ENCODE results near the gene CHST12.

Gene CHST12

GRCh38 chr7:2481195-2481594 is 77.8 kb downstream of the CHST12 start:
- DNase-seq, result no peak

GRCh38 chr7:2482725-2483451 is 79.5 kb downstream of the CHST12 start:
- no peak for DNase-seq

DNA sequence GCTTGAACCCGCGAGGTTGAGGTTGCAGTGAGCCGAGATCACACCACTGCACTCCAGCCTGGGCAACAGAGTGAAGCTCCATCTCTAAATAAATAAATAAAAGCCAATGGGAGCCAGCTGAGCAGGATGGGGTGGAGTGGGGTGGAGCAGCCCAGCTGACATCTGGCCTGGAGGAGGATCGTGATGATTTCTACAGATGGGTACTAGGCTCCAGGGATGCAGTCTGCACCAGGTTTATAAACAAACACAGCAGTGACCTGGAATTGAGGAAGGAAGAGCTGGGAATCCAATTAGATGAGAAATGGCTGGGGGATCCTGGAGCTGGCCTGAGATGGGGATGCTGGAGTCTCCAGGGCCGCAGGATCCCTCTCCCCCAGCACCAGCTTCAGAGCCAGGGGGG is 80.1 kb downstream of the CHST12 start:
- DNase-seq, result no peak

DNA sequence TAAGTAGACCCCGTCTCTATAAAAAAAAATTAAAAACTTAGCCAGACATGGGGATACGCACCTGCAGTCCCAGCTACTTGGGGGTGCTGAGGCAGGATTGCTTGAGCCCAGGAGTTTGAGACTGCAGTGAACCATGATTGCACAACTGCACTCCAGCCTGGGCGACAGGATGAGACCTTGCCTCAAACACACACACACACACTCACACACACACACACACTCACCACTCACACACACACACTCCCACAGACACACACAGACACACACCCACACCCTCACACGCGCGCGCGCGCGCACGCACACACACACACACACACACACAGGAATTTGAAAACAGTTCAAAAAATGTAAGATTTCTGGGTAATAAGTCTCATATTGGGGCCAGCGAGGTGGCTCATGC is 81.5 kb downstream of the CHST12 start:
- no peak for DNase-seq

- no peak for DNase-seq
Observed at GRCh38 chr7:2487586-2488271, 84.3 kb downstream of the CHST12 start.

- no peak for DNase-seq
Observed at GRCh38 chr7:2488272-2488645, 84.8 kb downstream of the CHST12 start.

DNA sequence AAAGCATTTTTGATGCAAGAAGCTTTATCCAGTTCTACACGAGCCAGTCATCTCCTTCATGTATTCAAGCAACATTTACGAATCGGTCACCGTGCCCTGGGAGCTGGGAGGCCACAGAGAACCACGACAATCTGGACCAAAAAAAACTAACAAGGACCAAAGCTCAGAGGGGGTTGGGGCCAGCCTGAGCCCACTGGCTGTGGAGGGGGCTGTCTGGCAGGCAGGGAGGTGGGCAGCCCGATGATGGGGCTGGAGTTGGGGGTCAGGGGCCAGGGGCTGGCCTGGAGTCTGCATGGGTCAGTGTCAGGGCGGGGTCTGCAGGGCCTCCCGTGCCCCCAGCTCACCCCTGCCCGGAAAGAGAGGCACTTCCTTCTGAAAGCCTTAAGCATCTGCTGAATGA is 85.3 kb downstream of the CHST12 start:
- no peak for DNase-seq

DNA sequence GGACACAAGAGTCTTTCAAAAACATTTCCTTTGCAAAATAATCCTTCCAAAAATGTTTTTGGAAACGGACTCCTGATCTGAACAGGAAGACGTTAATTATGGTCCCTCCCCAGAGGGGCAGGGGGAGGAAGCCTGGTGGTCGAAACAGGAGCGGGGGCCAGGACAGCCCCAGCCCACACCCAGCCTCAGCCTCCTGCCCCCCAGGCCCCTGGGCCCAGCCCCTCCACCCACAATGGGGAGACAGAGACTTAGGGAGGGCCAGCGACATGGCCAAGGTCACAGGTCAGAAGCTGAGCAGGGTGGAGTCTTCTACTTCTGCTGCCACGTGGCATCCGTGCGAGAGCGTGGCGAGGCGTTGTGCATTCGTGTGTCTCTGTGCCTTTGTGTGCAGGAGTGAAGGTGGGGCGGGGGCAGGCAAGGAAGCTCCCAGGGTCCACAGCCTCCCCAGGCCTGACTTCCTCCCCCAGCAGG is 86.8 kb downstream of the CHST12 start:
- no peak for DNase-seq

DNA sequence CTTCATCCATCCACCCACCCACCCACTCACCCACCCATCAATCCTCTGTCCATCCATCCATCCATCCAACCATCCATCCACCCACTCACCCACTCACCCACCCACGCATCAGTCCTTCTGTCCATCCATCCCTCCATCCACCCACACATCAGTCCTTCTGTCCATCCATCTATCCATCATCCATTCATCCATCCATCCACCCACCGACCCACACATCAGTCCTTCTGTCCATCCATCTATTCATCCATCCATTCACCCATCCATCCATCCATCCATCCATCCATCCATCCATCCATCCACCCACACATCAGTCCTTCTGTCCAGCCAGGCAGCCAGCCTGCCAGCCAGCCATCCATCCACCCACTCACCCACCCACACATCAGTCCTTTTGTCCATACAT is 88.6 kb downstream of the CHST12 start:
- no peak for DNase-seq

DNA sequence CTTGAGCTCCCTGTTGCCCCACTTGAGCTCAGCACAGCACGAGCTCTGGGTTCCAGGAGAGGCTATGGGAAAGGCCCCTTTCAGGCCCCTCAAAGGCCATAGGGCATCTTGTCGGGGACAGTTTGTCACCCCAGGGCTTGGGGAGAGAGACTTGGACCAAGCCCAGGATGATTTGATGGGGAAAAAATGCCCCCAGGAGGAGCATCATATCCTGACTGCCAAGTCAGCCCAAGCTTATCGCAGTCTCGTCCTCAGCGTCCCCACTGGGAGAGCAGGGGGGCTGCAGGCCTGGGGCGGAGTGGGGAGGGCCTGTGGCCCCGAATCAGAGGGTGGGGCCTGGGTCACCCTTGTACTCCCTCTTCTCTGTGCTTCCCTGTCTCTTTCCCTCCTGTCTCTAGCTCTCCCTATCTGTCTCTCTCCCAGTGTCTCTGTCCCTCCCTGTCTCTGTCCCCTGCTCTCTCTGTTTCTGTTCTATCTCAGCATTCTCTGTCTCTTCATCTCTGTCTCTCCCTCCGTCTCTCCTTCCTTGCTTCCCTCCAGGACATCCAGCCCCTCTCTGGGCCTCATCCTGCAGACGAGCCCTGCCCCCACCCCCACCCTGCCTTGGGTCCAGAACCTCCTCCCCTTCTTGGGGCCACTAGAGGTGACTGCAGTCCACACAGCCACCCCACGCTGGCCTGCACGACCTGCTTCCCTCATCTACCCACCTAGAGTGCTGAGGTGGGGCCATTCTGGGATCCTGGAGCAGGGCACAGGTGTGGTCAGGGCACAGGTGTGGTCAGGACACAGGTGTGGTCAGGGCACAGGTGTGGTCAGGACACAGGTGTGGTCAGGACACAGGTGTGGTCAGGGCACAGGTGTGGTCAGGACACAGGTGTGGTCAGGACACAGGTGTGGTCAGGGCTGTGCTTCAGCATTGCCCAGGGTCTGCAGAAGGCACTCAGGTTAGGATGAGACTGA is 90.1 kb downstream of the CHST12 start:
- DNase-seq, result peak; percentile 23

DNA sequence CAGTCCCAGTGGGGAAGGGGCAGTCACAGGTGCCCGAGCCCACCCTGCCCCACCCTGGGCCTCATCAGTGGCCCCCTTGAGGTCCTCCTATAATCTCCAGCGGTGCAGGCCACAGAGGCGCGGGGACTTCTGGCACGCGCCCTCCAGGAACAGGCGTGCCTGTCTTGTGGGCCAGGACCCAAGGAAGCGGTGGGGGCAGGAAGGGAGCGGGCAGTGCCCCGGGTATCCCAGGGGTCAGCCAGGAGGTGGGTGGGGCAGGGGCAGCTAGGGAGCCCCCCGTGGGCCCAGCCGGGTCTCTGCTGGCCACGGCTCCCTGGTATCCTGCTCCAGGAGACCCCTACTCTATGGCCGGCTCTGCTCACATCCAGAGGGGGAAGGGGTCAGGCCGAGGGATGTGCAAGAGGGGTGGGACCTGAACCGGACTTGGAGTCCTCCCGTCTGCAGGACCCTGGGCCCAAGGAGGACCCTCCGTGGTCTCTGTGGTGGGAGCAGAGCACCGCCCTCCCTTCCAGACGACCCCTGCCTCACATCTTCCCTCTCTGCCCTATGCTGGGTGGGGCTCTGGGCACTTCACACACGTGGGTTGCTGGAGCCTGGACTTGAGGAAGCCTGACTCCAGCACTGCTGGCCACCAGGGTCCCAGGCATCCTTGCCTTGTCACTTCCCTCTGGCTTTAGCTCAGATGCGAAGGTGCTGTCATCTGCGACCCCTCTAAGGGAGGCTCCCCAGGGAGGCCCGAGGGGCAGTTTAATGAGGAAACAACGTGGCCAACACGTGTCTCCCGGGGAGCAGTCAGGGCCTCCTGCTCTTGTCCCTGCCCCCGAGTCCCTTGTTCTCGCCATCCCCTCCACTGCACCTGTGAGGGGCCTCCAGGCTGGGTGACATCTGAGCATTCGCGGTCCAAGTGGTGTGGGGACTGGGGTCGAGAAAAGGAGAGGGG is 91.0 kb downstream of the CHST12 start:
- no peak for DNase-seq

DNA sequence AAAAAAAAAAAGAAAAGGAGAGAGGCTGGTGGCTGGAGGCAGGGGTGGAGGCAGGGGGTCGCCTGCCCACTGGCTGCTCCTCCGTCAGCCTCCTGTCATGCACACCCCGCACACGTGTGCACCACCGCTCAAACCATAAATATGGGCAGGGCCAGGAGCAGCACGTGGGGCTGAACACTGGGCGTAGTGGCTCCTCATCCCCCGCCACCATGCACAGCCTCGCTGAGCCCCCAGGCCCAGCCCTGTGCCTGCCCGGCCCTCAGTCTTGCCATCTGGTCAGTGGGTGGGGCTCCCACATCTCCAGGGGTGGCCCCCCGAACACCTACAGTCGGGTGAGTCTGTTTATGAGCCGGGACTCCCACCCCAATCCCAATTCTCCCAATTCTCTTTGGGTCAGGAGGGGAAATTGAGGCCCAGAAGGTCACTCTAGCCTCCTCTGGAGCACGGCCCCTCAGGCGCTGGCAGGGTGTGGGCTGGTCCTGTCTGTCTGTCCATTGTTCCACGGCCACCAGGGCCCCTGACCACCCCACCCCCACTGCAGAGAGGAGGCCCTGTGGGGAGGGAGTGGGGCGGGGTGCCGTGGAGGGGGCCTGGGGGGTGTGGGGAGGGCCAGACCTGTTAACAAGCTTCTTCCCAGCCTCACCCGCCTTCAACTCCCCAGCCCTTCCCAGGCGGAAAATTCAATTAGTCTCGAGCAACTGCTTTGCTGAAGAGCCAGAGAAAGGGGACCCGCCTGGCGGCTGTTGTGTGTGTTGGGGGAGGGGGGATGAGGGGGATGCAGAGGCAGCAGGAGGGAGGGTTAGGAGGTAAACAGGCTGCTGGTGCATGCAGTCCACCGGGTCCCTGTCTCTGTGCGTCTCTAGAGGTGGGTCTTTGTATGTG is 92.2 kb downstream of the CHST12 start:
- no peak for DNase-seq

DNA sequence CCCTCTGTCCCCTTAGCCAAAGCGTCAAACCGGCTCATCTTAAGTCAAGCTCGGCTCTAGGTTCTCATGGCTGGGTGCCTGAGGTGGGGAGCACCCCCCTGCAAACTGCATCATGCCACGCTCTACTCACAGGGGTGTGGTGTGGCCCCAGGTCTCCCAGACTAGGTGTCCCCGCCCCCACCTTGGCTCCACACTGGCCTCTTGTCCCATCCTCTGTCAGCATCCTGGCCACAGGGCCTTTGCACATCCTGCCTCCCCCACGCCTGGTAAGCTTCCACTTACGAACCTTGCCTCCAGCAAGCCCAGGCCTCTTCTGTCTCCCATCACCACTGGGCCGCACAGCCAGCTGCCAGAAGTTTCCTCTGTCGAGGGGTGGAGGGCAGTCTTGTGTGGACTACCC is 93.0 kb downstream of the CHST12 start:
- no peak for DNase-seq

DNA sequence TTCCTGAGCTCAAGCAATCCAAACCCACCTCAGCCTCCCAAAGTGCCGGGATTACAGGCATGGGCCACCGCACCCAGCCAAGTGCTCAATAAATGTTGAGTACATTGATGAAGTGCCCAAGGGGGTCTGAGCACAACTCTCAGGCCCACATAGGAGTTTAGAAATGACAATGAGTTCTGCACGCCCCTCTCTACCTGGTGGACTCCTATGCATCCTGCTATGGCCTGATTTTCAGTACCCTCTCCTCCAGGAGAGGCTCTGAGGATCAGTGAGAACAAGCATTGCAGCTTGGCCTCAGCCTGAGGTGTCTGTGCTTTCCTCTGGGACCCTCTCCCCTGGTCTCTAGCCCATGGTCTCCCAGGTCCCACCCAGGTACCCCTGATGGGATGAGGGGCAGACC is 93.7 kb downstream of the CHST12 start:
- no peak for DNase-seq

DNA sequence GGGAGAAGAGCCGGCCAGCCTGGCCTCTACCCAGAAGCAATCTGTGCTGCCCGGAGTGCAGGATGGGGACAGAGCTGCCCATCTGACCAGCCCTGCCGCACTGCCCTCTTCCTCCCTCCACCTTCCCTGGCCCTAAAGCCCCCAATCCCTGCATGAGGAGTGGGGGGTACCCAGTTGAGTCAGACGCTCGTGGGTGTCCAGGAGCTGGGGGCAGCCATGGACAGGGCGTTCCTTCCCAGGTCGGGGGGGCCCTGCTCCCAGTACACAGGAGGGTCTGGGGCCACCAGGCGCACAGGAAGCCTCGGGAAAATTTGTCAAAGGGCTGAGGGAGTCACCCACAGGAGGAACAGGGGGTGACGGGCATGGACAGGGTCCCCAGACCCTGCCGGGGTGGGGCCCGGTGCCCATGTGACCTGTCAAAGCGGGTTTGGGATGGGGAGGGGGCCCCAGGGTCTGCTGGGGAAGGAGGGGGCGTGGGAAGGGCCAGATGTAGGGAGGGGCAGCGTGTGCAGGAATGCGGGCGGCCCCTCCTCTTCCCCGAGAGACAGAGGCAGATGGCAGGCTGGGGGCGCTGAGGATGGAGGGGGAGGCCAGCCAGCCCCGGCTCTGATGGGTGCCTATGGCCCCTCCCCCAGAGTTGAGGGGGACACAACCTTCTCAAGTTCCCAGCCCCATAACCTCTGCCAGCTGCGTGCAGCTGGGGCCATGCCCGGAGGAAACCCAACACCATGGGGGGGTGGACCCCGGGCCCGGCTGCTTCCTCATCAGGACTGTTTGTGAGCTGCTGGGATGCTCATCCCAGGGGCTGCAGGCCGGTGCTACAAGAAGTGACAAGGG is 94.3 kb downstream of the CHST12 start:
- DNase-seq, result peak; percentile 13
